CD4-positive, alpha-beta T cell (primary cell): ENCODE measurements around the gene OVCA2. TPM values are rescaled to one million over a fixed set of nuclear protein-coding genes. Genes with fewer than 3 reads are reported as not detected.
A peak's percentile ranks its signal among the peaks of the same experiment; 100 is the strongest.

Experiments used
- ATAC-seq: fragments of 200-7000 bp; cut with Tn5 transposase; one replicate; pipeline ENCODE4 v1.10.0; 2022; ENCODE audit warnings: mild to moderate bottlenecking; ENCODE audit not compliant: poor library complexity
- CTCF ChIA-PET: fragments of 350-600 bp; sonication (Branson Sonifier 250); formaldehyde crosslinking; loops from one replicate; lab custom pipeline; 2021; ENCODE audit warnings: antibody characterized with exemption, inconsistent platforms; lab: Charles Lee
- POLR2A ChIA-PET: fragments of 350-600 bp; sonication (Branson Sonifier 250); formaldehyde crosslinking; loops from one replicate; lab custom pipeline; 2021; ENCODE audit warnings: antibody characterized with exemption, inconsistent platforms; lab: Charles Lee
- DNase-seq, 14 experiments: peaks; one replicate each; pipeline ENCODE4 v3.0.0-alpha.2; 2013 to 2020; ENCODE audit warnings: mixed read lengths in 2 of 14
- H3K27ac ChIP-seq, 2 donors: one replicate each; pipeline versions ENCODE4 v1.5.1 to v1.7.0; 2013; ENCODE audit warnings: low read length in 2 of 2, low read depth in 1 of 2, mild to moderate bottlenecking in 1 of 2
- H3K27me3 ChIP-seq, 2 experiments: 1 replicate in 1 of 2; 2 replicates in 1 of 2; pipeline versions ENCODE4 v1.6.1 to v1.7.0; 2013; ENCODE audit warnings: low read length in 2 of 2, control low read depth in 1 of 2, mild to moderate bottlenecking in 1 of 2, moderate library complexity in 1 of 2; ENCODE audit not compliant: insufficient read depth in 2 of 2, control insufficient read depth in 1 of 2
- H3K36me3 ChIP-seq: one replicate; pipeline ENCODE4 v1.6.1; 2013; ENCODE audit warnings: low read length, control low read depth; ENCODE audit not compliant: insufficient read depth
- H3K4me1 ChIP-seq: one replicate; pipeline ENCODE4 v1.6.1; 2013; ENCODE audit warnings: low read length, control low read depth; ENCODE audit not compliant: insufficient read depth
- H3K4me3 ChIP-seq: one replicate; pipeline ENCODE4 v1.5.1; 2013; ENCODE audit warnings: mild to moderate bottlenecking, low read length, moderate library complexity
- H3K9me3 ChIP-seq, 2 experiments: 1 replicate in 1 of 2; 2 replicates in 1 of 2; pipeline versions ENCODE4 v1.6.1 to v1.7.0; 2013; ENCODE audit warnings: low read length in 2 of 2, mild to moderate bottlenecking in 2 of 2, control low read depth in 1 of 2, moderate library complexity in 1 of 2; ENCODE audit not compliant: control insufficient read depth in 1 of 2, insufficient read depth in 1 of 2
- H3K27ac Mint-ChIP-seq: one replicate; pipeline ENCODE4 v1.8.0; 2020; ENCODE audit warnings: mixed read lengths
- H3K27me3 Mint-ChIP-seq: one replicate; pipeline ENCODE4 v1.8.0; 2021; ENCODE audit warnings: mixed read lengths
- H3K36me3 Mint-ChIP-seq: one replicate; pipeline ENCODE4 v1.8.0; 2021; ENCODE audit warnings: low read depth, mixed read lengths
- H3K4me1 Mint-ChIP-seq: one replicate; pipeline ENCODE4 v1.8.0; 2021; ENCODE audit warnings: low read depth, mixed read lengths
- H3K4me3 Mint-ChIP-seq: one replicate; pipeline ENCODE4 v1.8.0; 2020; ENCODE audit warnings: mild to moderate bottlenecking, mixed read lengths
- H3K9me3 Mint-ChIP-seq: one replicate; pipeline ENCODE4 v1.8.0; 2020; ENCODE audit warnings: mixed read lengths
- intact Hi-C, 2 experiments: fragments of 100-400 bp; cut with DNase I in 1 of 2; cut with micrococcal nuclease in 1 of 2; formaldehyde crosslinking; loops; one replicate each; pipeline versions ENCODE4 v1.15.1 to v1.9.0; 2023 to 2025; cut with DNase I, micrococcal nuclease
- microRNA-seq: library from miRNA; unstranded; fragments of <30 nt; microRNA quantifications from one replicate; pipeline ENCODE4 v1.2.0, GENCODE V29; 2021; ENCODE audit warnings: borderline microRNAs expressed, borderline replicate concordance
- total RNA-seq, 174 experiments: library from RNA in 2 of 174; stranded (reverse) in 2 of 174; gene quantifications; one replicate each; pipeline ENCODE4 v1.2.3 and lab custom pipeline; 2021 to 2026
- TF ChIP-seq, protein P1 (sequence below): fragments of 200-600 bp; IDR thresholded peaks from one replicate; pipeline ENCODE4 v1.8.0; 2022; ENCODE audit warnings: antibody characterized with exemption, mild to moderate bottlenecking

The OVCA2 gene
- total RNA-seq, 2 experiments from 2014 or later: 34.4 to 35.1 TPM

DNA sequence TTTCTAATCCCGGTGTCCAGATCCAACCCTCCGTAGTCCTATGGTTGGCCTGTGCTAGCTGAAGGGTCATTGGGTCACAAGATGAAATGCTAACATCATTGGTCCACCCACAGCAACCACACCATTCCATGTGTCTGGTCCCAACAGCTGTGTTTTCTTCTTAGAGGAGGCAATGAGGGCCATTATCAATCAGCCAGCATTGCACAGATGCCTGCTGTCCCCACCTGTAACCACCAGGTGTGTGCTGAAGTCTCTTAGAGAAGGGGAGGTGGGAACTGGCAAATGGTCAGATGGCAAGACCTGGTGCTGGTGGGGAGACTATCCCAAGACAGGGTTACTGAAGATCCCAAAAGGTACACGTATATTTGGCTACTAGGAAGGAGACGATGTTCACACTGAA, 50.4 kb downstream of the OVCA2 start:
- intact Hi-C loops: no loop called here
- TF ChIP-seq, protein P1, sequence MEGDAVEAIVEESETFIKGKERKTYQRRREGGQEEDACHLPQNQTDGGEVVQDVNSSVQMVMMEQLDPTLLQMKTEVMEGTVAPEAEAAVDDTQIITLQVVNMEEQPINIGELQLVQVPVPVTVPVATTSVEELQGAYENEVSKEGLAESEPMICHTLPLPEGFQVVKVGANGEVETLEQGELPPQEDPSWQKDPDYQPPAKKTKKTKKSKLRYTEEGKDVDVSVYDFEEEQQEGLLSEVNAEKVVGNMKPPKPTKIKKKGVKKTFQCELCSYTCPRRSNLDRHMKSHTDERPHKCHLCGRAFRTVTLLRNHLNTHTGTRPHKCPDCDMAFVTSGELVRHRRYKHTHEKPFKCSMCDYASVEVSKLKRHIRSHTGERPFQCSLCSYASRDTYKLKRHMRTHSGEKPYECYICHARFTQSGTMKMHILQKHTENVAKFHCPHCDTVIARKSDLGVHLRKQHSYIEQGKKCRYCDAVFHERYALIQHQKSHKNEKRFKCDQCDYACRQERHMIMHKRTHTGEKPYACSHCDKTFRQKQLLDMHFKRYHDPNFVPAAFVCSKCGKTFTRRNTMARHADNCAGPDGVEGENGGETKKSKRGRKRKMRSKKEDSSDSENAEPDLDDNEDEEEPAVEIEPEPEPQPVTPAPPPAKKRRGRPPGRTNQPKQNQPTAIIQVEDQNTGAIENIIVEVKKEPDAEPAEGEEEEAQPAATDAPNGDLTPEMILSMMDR: no peak
- Mint-ChIP-seq H3K27ac (no peak overlapping the region), H3K36me3 (peaks cover 24% of the 10 kb centered on the region), H3K9me3 (no peaks in the 10 kb centered on the region), H3K27me3 (no peaks in the 10 kb centered on the region), H3K4me3 (peak overlapping the region; percentile 39), H3K4me1 (peaks cover 54% of the 10 kb centered on the region)
- Histone ChIP-seq H3K4me1 (peaks cover 39% of the 10 kb centered on the region), H3K36me3 (peaks cover 3% of the 10 kb centered on the region), H3K9me3 (no peaks in the 10 kb centered on the region), H3K4me3 (no peak overlapping the region), H3K27me3 (no peaks in the 10 kb centered on the region), H3K27ac (no peak overlapping the region)
- CTCF ChIA-PET: no interaction called here
- ATAC-seq (no peak), DNase-seq (no peak)
- POLR2A ChIA-PET: no interaction called here

Small RNAs within 50 kb of the gene (microRNA-seq; reads per million reads assigned to microRNA genes)
- gene MIR132: 212 reads per million, percentile 73 among the genes with 10 or more reads in this experiment
- gene MIR212: 2.2 reads per million, percentile 9 among the genes with 10 or more reads in this experiment

Other genes starting within 250 kb of the OVCA2 start
- 10 to 100 TPM in 1 of 2 experiments, 1 to 10 TPM in 1; 9.3 to 10.6 TPM for gene SMYD4, start 212.1 kb upstream of the OVCA2 start, total RNA-seq
- 10 to 100 TPM; 38.6 to 38.7 TPM for gene RPA1, start 212.0 kb upstream of the OVCA2 start, total RNA-seq
- under 1 TPM; 0.06 to 0.11 TPM for gene RTN4RL1, start 16.7 kb upstream of the OVCA2 start, total RNA-seq
- gene DPH1, start 11.9 kb upstream of the OVCA2 start, total RNA-seq: 100 to 1,000 TPM in 1 of 2 experiments, 10 to 100 TPM in 1; 96.4 to 101 TPM
- gene HIC1, start 13.1 kb downstream of the OVCA2 start, total RNA-seq: 1 to 10 TPM; 2.4 to 3.0 TPM